HG03280 (cell line): ENCODE results near the gene ROR2.
"Not testable (repeated sequence)": the region's sequence is repeated elsewhere in the genome, so short reads cannot be mapped to it uniquely, and the experiment has no call there.

Experiments used
- ATAC-seq: cut with Tn5 transposase; IDR thresholded peaks from one replicate; pipeline ENCODE4 v1.9.1; 2021; ENCODE audit warnings: mild to moderate bottlenecking, moderate library complexity; ENCODE audit not compliant: unreplicated experiment

Gene ROR2

GRCh38 chr9:91658513-91659105, 291.4 kb downstream of the ROR2 start:
- ATAC-seq, result no peak

GRCh38 chr9:91657501-91657900, 292.5 kb downstream of the ROR2 start:
- ATAC-seq, result no peak

- no peak for ATAC-seq
These were observed 294.4 kb downstream of the ROR2 start for GRCh38 chr9:91655658-91656057.

GRCh38 chr9:91655215-91655614, 294.8 kb downstream of the ROR2 start:
- ATAC-seq, result no peak

- no peak for ATAC-seq
These were observed 295.5 kb downstream of the ROR2 start for GRCh38 chr9:91654527-91654926.

- no peak for ATAC-seq
These were observed 302.7 kb downstream of the ROR2 start for GRCh38 chr9:91647371-91647770.

- no peak for ATAC-seq
These were observed 303.3 kb downstream of the ROR2 start for GRCh38 chr9:91646702-91647101.

GRCh38 chr9:91644433-91644832, 305.6 kb downstream of the ROR2 start:
- no peak for ATAC-seq

- ATAC-seq, result no peak
These were observed 306.4 kb downstream of the ROR2 start for GRCh38 chr9:91643481-91644077.

GRCh38 chr9:91642771-91643170, 307.3 kb downstream of the ROR2 start:
- ATAC-seq, result no peak

- ATAC-seq, result no peak
These were observed 309.6 kb downstream of the ROR2 start for GRCh38 chr9:91640428-91640827.

GRCh38 chr9:91639054-91639453, 311.0 kb downstream of the ROR2 start:
- ATAC-seq, result no peak

GRCh38 chr9:91634832-91635231, 315.2 kb downstream of the ROR2 start:
- not testable (repeated sequence) for ATAC-seq

- no peak for ATAC-seq
These were observed 320.3 kb downstream of the ROR2 start for GRCh38 chr9:91629718-91630117.

- no peak for ATAC-seq
These were observed 321.1 kb downstream of the ROR2 start for GRCh38 chr9:91628892-91629291.

GRCh38 chr9:91625331-91625730, 324.7 kb downstream of the ROR2 start:
- ATAC-seq, result no peak

- no peak for ATAC-seq
These were observed 327.0 kb downstream of the ROR2 start for GRCh38 chr9:91623004-91623403.

GRCh38 chr9:91622121-91622520, 327.9 kb downstream of the ROR2 start:
- not testable (repeated sequence) for ATAC-seq

- ATAC-seq, result not testable (repeated sequence)
These were observed 336.0 kb downstream of the ROR2 start for GRCh38 chr9:91614044-91614443.

GRCh38 chr9:91611582-91611981, 338.4 kb downstream of the ROR2 start:
- ATAC-seq, result no peak

- no peak for ATAC-seq
These were observed 343.6 kb downstream of the ROR2 start for GRCh38 chr9:91606255-91606995.

GRCh38 chr9:91604451-91605179, 345.4 kb downstream of the ROR2 start:
- ATAC-seq, result no peak
